G401 (cell line): Measurements from ENCODE around the gene PROM1. TPM values are rescaled to one million over a fixed set of nuclear protein-coding genes. Genes with fewer than 3 reads are reported as not detected.

Experiments used
- DNase-seq: peaks from one replicate; pipeline ENCODE4 v3.0.0-alpha.2; 2015; ENCODE audit warnings: low spot score
- in situ Hi-C: cut with HindIII; loops from 2 replicates; pipeline ENCODE4 v1.10.0; 2016; ENCODE audit warnings: low sequenced_read_pairs, mixed read lengths
- total RNA-seq: library from RNA; depleted of rRNA; stranded (reverse); fragments of >200 nt; shearing (Covaris generic); gene quantifications from 2 replicates; pipeline ENCODE4 v1.2.3, GENCODE V29; 2014; rRNA removed

The PROM1 gene
- total RNA-seq, 1 experiment from 2014 or later, result 0.37 TPM

GRCh38 chr4:15934259-15934658, 149.6 kb downstream of the PROM1 start:
- in situ Hi-C loops, result no loop called here
- DNase-seq, result no peak

GRCh38 chr4:15931451-15932210, 152.2 kb downstream of the PROM1 start:
- in situ Hi-C loops, result no loop called here
- no peak for DNase-seq

- in situ Hi-C loops, result no loop called here
- DNase-seq, result no peak
Measured at GRCh38 chr4:15930314-15930713, 153.5 kb downstream of the PROM1 start.

GRCh38 chr4:15929540-15929939, 154.3 kb downstream of the PROM1 start:
- in situ Hi-C loops, result no loop called here
- DNase-seq, result no peak

- in situ Hi-C loops, result no loop called here
- DNase-seq, result no peak
Measured at GRCh38 chr4:15928883-15929282, 154.9 kb downstream of the PROM1 start.

- no peak for DNase-seq
- in situ Hi-C loops, result no loop called here
Measured at GRCh38 chr4:15926486-15926885, 157.3 kb downstream of the PROM1 start.

GRCh38 chr4:15925830-15926229, 158.0 kb downstream of the PROM1 start:
- DNase-seq, result no peak
- in situ Hi-C loops, result no loop called here

- in situ Hi-C loops, result loop anchor here (25.0 kb wide), 1 partner anchor 91 kb away; no protein-coding TSS in a partner anchor
Measured at GRCh38 chr4:15921592-15921932, 162.3 kb downstream of the PROM1 start.

GRCh38 chr4:15920723-15921591, 162.9 kb downstream of the PROM1 start:
- in situ Hi-C loops, result loop anchor here (25.0 kb wide), 1 partner anchor 91 kb away; no protein-coding TSS in a partner anchor
- DNase-seq, result no peak

More at GRCh38 chr4:15921592-15921932, 162.3 kb downstream of the PROM1 start:
- no peak for DNase-seq

- no peak for DNase-seq
- in situ Hi-C loops, result loop anchor here (25.0 kb wide), 1 partner anchor 94 kb away; no protein-coding TSS in a partner anchor
Measured at GRCh38 chr4:15918484-15919129, 165.2 kb downstream of the PROM1 start.

Other genes starting within 250 kb of the PROM1 start
- not detected in 2 replicates for gene FGFBP1, start 145.3 kb downstream of the PROM1 start, total RNA-seq
- not detected in 2 replicates for gene FGFBP2, start 120.8 kb downstream of the PROM1 start, total RNA-seq
- gene TAPT1, start 142.4 kb upstream of the PROM1 start, total RNA-seq, result 8.4 and 9.1 TPM in 2 replicates